SKM-1 treated with dmso at 0.1 percent for 144 hours (cell line): Measurements from ENCODE around the gene AGAP3.

Experiments used
- DNase-seq: peaks from one replicate; lab custom pipeline; 2025; ENCODE audit not compliant: unreplicated experiment; lab: John Stamatoyannopoulos, UW

The AGAP3 gene

GRCh38 chr7:151152643-151153513 lies 66.6 kb downstream of the AGAP3 start:
- DNase-seq: no peak

DNA sequence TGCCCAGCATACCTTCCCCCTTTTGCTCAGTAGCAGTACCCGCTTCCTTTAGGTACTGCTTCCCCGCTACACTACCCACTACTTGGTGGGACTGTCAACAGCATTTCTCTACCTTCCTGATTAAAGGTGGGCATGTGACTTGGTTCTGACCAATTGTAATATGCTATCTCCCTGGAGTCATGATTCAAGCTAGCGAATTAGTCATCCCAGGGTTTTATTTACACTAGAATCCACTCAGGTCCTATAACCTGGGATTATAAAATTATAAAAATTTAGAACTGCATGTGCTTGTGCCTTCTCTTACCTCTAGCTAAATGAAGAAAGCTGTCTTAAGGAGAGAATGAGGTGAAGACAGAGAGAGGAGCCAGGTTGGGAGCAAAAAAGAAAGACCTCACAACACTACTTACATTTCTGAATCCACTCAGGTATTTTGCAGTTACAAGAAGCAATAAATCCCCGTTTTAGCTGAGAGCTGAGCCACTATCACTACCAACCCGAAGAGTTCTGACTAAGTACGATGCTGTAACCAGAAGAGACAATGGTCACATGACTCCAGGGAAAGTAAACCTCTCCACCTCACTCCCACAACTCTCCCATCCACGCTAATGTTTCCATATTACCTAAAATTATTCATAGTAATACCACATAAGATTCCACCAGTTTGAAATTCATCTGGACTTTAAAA lies 71.5 kb downstream of the AGAP3 start:
- DNase-seq: no peak

- no peak for DNase-seq
Observed at GRCh38 chr7:151161757-151162156, 75.5 kb downstream of the AGAP3 start.

GRCh38 chr7:151166629-151167196 lies 80.4 kb downstream of the AGAP3 start:
- DNase-seq: no peak

DNA sequence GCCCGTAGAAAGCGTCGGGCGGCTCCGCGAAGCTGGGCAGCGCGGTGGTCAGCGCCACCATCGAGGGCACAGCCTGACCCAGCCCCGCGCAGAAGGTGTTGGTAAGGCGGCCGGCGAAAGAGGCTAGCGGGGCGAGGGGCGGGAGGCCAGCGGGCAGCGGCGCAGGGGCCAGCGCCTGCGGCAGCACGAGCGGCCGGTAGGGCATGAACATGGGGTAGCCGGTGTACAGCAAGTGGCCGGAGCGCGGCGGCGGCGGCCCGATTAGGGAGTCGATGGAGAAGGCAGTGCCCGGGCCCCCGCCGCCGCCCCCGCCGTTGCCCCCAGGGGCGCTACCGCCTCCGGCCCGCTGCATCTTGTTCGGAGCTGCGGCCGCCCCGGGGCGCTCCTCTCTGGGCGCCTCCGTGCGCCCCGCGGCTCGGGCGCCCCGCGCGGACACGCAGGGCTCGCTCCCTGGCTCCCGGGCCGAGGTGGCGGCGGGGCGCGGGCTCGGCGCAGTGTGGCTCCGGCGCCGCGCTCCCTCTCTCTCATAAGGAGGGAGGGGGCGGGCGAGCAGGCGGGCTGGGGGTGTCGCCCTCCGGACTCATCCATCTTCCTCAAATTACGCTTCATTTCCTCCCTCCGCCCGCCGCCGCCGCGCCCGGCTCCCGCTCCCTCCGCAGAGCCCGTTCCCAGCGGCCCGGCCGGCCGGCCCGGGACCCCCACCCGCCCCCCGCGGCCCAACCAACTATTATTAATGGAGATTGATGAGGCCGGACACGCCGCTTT lies 81.1 kb downstream of the AGAP3 start, which contains the start of gene GBX1:
Gene GBX1, minus strand, starts transcription at position 498 of the 765 bp plus-strand sequence. Its CDS starts 146 bp downstream, at position 352.
- DNase-seq: no peak

DNA sequence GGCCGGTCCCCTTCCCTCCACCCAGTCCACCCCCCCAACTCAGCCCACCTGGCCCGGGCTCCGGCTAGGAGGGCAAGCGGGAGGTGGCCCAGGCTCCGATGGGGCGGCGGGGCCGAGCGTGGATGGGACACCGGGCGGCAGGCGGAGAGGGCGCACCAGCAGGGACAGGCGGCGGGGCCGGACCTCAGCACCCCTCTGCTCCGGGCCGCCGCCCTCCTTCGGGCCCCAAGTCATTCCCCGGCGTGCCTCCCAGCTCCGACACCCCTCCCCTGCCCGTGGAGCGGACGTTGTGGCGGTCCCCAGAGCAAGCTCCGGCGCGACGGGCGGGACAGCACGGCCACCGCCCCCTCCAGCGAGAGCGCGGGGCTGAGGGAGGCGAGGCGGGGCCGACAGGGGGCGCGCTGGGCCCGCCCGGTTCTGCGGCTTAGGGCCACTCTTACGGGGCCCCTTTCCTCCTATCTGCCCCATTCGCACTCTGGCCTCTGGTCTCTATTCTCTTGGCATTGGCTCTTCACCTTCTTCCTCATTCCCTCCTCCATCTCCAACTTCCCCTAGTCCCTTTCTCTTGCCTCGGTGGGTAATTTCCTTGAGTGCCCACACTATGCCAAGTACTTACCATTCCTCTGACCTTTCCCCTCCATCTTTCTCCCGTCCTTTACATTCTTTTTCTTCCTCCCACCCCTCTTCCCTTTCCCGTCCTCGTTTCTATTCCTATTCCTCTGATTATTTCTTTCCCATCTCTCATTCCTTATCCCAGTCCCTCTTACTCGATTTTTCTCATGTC lies 81.9 kb downstream of the AGAP3 start:
- DNase-seq: no peak

DNA sequence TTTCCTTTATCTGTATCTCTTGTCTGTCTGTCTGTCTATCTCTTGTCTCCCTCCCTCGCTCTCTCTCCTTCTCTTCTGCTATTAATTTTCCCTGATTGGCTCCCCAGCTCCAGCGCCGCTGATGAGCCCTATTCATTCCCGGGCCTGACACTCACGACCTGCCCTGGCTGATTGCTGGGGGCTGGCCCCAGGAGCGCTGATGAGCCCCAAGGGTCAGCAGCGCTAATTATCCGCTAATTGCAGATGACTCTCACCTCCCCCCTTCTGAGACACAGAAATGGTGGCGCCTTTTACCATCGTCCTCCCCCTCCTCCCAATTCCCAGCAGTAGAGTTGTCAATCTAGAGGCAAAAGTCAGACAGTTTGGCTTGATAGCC lies 82.5 kb downstream of the AGAP3 start:
- DNase-seq: no peak

GRCh38 chr7:151172273-151173141 lies 86.2 kb downstream of the AGAP3 start:
- DNase-seq: peak; percentile 27

GRCh38 chr7:151173386-151174245 lies 87.3 kb downstream of the AGAP3 start:
- DNase-seq: no peak

DNA sequence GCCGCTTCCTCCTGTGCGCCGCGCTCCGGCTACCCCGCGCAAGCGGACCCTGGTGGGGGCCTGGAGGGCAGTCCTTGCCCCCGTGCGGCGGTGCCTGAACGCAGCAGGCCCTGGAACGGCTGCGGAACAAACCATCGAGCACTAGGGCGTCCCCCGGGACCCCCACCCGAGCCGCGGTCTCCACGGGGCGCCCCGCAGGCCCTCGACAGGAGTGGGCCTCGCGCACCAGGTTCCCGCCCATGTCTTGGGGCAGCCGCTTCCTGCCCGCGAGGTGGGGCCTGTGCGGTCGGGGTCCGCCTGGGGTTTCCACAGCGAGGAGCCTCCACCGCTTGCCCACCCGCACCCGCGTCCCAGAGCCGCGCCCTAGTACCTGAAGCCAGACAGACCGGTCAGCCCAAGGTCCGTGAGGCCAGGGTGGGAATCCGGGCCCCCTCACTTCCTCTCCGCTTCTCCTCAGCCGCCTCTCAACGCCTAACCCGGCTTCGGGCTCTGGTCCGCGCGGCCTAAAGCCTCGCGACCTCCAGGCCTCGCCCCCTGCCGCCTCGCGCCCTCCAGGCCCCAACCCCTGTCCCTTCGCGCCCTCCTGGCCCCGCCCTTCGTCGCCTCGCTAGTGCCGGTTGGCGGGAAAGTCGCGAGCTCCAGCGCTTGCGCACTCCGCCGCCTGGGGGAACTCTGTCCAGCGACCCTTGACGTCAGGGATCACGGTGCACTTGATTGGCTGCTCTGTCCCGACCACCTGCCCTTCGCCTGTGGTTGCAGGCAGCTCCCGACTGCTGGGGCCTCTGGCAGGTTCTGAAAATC lies 88.2 kb downstream of the AGAP3 start:
- no peak for DNase-seq

GRCh38 chr7:151175047-151175792 lies 88.9 kb downstream of the AGAP3 start:
- DNase-seq: no peak

DNA sequence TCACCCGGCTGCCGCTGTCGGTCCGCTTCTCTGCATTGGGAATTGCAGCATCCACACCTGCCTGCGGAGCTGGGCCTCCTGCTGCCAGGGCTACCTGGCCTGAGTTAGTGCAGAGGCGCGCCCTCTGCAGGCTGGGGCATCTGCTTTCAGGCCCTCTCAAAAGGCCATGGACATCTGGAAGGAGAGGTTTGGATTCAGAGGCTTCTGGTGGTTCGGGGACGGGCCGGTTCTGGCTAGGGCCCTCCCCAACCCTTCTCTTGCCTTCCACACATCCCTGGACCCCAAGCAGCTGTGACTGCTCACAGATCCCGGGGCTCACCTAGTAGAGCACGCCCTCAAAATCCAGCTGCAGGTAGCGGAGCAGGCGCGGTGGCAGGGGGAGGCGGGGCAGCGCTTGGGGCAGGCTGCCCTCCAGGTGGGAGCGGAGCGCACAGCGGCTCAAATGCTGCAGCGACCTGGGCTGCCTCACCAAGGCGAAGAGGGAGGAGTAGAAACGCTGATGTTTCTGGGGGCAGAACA lies 89.6 kb downstream of the AGAP3 start:
- DNase-seq: no peak

- DNase-seq: no peak
Observed at GRCh38 chr7:151176401-151176800, 90.1 kb downstream of the AGAP3 start.

DNA sequence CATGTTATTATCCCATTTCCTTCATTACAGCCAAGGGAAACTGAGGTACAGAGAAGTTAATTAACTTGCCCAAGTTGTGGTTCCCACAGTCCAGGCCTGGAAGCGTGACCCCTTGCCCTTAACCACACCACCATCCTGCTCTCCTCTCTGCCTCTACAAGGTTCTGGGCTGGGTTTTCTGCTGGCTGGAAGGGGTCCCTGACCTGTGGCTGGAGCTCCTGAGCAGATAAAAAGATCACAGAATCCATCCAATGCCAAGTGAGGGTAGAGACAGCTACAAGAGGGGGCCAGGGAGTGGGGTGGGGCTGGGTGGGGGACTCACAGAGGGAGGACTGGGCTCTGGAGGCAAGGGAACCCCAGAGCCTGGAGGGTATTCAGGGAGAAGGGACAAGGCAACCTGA lies 91.0 kb downstream of the AGAP3 start:
- DNase-seq: no peak

GRCh38 chr7:151178236-151178635 lies 92.0 kb downstream of the AGAP3 start:
- no peak for DNase-seq

- no peak for DNase-seq
Observed at GRCh38 chr7:151178831-151179230, 92.6 kb downstream of the AGAP3 start.
